LNCAP (cell line): ENCODE results near the gene SLC17A9.

ENCODE experiments used
- TF ChIP-seq, protein P1 (sequence below): fragments of 450-650 bp; IDR thresholded peaks from 2 replicates; pipeline ENCODE4 v1.5.1; 2017; ENCODE audit warnings: mild to moderate bottlenecking

The SLC17A9 gene

DNA sequence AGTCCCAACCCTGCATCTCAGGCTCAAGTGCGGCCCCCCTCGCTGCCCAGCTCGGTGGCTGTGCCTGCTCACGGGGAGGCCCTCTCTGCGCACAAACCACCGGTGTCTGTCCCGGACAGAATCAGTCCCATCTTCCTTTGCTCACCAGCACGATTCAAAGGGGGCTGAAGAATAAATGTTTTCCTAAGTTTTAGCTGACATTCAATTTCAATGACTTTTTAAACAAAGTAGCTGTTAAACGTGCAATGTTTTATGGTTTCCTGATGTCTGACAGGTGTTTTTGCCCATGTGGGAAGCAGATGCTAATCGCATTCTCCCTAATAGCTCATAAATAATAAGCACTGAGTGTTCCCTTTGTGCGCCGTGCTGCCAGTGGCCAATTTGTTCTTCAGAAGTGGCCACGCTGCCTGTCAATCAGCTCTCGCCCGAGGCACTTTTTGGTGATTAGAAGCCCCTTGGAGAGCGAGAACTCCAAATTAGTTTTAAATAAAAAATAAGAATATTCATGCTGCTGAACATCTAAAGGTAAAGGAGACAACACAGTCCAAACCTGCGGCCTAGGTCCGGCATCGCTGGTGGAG lies 28.0 kb downstream of the SLC17A9 start:
- TF ChIP-seq, protein P1, sequence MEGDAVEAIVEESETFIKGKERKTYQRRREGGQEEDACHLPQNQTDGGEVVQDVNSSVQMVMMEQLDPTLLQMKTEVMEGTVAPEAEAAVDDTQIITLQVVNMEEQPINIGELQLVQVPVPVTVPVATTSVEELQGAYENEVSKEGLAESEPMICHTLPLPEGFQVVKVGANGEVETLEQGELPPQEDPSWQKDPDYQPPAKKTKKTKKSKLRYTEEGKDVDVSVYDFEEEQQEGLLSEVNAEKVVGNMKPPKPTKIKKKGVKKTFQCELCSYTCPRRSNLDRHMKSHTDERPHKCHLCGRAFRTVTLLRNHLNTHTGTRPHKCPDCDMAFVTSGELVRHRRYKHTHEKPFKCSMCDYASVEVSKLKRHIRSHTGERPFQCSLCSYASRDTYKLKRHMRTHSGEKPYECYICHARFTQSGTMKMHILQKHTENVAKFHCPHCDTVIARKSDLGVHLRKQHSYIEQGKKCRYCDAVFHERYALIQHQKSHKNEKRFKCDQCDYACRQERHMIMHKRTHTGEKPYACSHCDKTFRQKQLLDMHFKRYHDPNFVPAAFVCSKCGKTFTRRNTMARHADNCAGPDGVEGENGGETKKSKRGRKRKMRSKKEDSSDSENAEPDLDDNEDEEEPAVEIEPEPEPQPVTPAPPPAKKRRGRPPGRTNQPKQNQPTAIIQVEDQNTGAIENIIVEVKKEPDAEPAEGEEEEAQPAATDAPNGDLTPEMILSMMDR = no peak

DNA sequence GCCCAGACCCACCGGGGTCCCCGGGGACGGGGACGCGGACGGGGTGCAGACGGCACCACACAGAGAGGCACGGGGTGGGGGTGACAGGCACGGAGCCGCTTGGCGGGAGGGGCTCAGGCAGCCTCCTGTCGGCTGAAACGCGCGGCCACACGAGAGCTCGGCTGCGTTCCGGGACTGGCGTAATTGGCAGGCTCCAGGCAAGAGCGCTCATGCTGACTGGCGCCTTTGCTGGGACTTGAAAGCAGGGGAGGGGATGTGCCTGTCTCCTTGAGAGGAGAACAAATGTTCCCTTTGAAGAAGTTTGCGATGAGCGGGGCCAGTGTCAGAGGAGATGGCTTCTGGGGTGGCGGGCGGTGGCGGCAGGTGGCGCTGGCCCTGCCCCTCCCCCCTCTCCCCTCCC lies 28.5 kb downstream of the SLC17A9 start:
- TF ChIP-seq, protein P1 = no peak

DNA sequence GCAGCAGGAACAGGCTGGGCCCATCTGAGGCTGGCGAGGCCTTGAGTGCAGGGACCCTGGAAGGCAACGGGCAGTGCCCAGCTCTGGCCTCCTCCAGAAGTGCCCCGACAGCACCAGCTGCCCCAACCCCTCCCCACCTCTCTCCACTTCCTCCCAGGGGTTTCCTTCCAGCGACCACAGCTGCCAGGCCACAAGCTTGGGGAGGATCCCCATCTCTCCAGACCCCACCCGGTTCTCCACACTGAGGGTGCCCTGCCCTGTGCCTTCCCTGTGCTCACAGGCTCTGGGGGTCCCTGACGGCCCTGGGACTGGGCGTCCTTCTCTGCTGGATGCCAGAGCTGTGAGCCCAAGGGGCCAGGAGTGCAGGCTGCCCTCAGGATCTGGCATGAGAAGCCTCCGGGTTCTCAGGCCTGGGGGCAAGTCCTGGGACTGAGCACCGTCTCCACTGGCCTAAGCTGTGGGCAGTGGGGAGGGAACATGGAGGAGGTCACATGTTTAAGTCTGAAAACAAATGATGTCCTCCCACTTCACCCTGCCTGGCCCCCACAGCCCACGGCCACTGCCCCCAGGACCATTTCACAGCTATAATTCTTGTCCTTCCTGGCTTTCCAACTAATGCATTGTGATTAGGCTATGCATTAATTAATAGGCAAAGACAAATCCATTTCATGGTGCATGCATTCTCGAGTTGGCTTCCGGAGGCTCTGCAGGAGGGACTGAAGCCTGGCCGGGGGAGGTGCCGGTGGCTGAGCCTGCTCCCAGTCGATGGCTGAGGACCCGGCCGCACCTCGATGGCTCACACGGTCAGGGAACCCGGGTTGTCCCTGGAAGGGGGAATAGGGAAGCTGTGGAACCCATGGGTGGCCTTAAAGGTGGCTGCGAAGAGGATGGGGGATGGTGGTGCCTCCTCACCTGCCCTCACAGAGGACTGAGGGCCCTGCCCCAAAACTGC lies 29.9 kb downstream of the SLC17A9 start:
- TF ChIP-seq, protein P1 = no peak

DNA sequence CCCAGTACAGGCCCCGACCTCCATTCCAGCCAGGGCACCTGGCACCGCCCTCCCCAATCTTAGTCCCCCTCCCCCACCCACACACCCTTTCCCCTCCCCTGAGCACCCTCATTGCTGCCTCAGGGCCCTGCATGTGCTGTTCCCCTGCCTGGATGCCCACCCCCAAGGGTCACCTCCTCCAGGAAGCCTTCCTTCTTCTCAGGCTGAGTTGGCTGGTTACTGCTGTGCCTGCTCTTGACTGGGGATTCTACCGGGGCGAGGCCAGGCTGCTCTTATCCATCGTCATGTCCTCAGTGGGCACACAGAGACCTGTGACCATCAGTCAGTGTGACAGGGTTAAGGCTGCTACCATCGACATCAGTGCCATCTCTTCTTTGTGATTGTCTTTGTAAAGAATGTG lies 30.7 kb downstream of the SLC17A9 start:
- TF ChIP-seq, protein P1 = no peak

DNA sequence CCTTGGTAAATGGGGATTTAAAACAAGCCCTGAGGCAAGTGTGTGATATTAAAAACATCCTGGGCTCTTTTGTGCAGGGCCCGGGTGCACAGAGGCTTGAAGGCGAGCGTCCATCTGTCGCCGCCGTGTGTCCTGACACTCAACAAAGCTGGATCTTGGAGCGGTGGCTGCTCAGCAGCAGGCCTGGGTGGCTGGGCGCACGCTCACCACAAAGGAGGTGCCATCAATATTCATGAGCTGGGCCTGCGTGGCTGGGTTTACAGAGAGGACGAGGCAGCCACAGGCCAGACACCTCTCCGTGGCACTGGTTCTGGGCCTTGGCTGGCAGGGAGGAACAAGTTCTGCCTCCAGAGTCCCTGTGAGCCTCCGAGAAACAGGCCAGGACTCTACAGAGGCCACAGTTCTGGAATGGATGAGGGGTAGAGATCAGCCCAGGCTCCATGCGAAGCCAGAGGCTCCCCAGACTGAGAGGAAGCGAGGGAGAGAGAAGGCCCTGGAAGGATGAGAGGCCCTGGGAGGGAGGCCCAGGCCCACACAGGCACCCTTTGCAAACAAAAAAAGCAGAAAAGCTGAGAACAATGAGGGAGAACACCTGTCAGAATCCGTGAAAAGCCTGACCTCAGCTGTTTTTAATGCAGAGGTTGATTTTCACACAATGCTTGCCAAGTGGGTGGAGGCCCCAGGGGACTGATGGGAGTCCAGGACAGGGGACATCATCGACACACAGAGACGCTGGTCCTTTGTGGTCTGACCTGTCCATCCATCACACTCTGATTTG lies 32.3 kb downstream of the SLC17A9 start:
- TF ChIP-seq, protein P1 = no peak

DNA sequence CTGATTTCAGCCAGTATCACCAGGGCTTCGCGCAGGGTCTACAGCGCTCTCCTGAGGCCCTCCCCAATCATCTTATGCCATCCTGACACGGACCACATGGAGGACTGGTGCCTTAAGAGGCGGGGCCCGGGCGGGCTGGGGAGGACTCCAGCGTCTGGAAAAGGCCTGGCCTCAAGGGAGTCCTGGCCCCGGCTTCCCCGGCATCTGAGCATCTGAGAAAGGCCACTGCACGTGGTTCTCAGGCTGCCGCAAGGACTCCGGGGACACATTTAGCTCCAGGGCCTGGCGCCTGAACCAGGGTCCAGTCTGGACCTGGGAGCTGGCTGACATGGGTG lies 32.9 kb downstream of the SLC17A9 start:
- TF ChIP-seq, protein P1 = no peak

DNA sequence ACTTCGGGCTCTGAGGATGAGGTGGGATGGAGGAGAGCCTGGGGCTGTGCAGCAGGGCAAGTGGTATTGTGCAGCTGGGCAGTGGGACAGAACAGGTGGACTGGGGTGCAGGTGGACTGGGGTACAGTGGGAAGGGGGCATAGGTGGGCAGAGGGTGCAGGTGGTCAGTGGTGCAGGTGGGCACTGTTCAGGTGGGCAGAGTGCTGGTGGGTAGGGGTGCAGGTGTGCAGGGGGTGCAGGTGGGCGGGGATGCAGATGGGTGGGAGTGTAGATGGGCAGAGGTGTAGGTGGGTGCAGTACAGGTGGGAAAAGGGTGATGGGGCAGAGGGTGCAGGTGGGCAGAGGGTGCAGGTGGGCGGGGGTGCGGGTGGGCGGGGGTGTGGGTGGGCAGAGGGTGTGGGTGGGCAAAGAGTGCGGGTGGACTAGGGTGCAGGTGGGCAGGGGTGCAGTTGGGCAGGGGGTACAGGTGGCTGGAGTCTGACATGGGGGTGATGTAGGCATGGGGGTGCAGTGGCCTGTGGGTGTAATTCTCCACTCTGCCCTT lies 33.8 kb downstream of the SLC17A9 start:
- TF ChIP-seq, protein P1 = no peak
